Measurements from ENCODE around the gene BMP4.

BMP4 gene

DNA sequence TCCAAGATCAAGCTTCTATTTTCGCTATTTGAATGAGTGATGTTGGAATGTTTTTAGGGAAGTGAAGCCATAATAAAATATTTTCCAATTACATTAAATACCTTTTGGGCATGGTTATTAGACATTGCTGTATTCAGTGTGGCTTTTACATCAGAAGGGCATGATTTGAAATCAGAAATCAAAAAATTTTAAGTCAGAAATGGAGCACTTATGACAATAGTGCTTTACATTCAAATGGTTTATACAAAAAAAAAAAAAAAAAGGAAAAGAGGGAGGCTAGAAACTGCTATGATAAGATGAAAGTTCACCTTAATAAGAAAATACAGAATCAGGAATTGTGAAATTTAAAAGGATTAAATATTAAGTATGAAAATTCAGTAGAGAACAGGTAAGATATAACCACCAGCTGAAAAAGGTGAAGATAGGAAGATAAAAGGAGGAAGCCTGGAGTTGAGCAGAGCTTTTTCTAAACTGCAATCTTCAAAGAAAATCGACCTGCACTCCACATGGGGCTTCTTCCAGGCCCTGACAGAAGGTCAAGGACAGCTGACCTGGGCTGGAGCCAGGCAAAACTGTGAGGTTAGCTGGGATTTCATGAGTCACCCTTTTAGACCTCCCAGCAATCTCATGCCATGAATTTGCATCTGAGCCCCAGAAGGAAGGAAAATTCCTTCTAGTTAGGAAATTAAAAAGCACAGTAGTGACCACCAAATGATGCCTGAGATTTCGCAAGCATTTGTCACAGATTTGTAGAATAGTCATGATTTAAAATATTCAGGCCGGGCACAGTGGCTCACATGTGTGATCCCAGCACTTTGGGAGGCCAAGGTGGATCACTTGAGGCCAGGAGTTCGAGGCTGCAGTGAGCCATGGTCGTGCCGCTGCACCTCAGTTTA is 23.4 kb upstream of the BMP4 start:
- no peak for ATAC-seq (replicated peaks)
- no peak overlapping the region for H3K4me3 Mint-ChIP-seq
- H3K9me3 Mint-ChIP-seq, result peaks cover 5 to 7% of the 10 kb centered on the region in 2 donors
- no peak for DNase-seq
- no peaks in the 10 kb centered on the region for H3K36me3 Mint-ChIP-seq (ENCODE audit: insufficient read depth)
- no peaks in the 10 kb centered on the region for H3K4me1 Mint-ChIP-seq (ENCODE audit: low read depth in 2 of 2)
- H3K27me3 Mint-ChIP-seq, result no peaks in the 10 kb centered on the region
- H3K27ac Mint-ChIP-seq, result no peak overlapping the region

DNA sequence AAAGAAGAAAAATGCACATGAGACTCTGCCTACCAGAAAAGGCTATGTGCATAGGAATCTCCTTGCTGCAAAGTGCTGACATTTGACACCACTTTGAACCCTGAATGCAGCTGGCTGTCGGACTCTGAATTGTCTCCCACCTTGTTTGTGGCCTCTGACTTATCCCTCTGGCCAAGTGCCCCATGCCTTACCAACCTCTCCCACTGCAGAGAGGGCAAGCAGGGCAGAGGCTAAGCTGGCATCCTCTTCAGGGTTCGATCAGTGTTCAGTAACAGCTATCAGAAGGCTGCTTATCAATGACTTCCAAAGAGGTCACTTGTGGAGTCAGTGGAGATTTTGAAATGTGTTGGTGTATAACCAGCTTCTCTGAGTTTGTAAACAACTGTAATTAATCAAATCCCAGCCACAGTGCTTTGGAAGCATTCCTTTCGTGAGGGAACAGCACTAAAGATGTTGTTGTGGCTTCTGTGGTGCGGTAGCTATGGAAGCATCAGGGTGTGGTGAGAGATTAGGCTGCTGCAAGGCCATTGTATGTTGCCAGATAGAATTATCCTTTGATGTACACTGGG is 22.6 kb upstream of the BMP4 start:
- no peak for ATAC-seq (replicated peaks)

DNA sequence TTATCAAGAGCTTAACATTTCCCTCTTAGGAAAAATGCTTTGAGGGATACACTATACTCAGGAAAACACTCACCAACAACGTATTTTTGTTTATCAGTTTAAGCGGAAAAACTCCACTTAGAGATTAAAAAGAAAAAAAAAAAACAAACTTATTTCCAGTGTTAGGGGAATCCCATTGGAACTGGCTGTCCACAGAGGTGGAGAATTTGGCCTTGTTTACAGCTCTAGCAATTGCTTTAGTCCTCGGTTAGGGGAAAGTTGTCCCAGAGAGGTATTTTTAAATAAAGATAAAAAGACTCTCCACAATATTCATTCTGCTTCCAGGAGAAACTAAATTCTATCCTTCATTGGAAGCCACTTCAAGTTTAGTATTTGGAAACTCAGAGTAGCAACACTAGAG is 21.6 kb upstream of the BMP4 start:
- no peak for ATAC-seq (replicated peaks)
- H3K9me3 Mint-ChIP-seq, result no peaks in the 10 kb centered on the region
- no peaks in the 10 kb centered on the region for H3K27me3 Mint-ChIP-seq
- H3K27ac Mint-ChIP-seq, result no peak overlapping the region
- H3K4me1 Mint-ChIP-seq (ENCODE audit: low read depth in 2 of 2), result no peaks in the 10 kb centered on the region
- no peaks in the 10 kb centered on the region for H3K36me3 Mint-ChIP-seq (ENCODE audit: insufficient read depth)
- H3K4me3 Mint-ChIP-seq, result no peak overlapping the region
- no peak for DNase-seq

More for the DNA sequence above, 22.6 kb upstream of the BMP4 start:
- no peak overlapping the region for H3K4me3 Mint-ChIP-seq
- peaks cover 0 to 3% of the 10 kb centered on the region in 2 donors for H3K9me3 Mint-ChIP-seq
- no peaks in the 10 kb centered on the region for H3K36me3 Mint-ChIP-seq (ENCODE audit: insufficient read depth)
- H3K27me3 Mint-ChIP-seq, result no peaks in the 10 kb centered on the region
- no peaks in the 10 kb centered on the region for H3K4me1 Mint-ChIP-seq (ENCODE audit: low read depth in 2 of 2)
- DNase-seq, result no peak
- no peak overlapping the region for H3K27ac Mint-ChIP-seq

DNA sequence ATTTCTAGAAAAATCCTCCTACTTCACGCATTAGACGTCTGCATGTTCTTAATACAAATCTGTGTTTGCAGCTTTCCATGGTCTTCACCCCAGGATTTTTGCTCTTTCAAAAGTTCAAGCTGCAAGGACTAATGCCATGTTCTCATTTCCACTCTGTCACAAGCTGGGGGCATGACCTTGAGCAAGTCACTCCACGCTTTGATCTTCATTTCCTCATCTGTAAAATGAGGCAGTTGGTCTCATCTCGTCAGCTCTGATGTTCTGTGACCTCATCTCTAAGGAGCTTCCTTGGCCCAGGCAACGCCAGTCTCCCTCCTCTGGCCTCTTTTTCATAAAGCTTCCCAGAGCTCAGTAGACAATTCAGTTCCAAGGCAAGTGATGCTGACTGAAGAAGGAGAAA is 18.8 kb upstream of the BMP4 start:
- Mint-ChIP-seq H3K27me3 (peaks cover 0 to 10% of the 10 kb centered on the region in 2 donors), H3K27ac (no peak overlapping the region), H3K4me3 (no peak overlapping the region), H3K9me3 (no peaks in the 10 kb centered on the region), H3K4me1 (ENCODE audit: low read depth in 2 of 2) (no peaks in the 10 kb centered on the region), H3K36me3 (ENCODE audit: insufficient read depth) (no peaks in the 10 kb centered on the region)
- no peak for DNase-seq
- ATAC-seq (replicated peaks), result no peak

DNA sequence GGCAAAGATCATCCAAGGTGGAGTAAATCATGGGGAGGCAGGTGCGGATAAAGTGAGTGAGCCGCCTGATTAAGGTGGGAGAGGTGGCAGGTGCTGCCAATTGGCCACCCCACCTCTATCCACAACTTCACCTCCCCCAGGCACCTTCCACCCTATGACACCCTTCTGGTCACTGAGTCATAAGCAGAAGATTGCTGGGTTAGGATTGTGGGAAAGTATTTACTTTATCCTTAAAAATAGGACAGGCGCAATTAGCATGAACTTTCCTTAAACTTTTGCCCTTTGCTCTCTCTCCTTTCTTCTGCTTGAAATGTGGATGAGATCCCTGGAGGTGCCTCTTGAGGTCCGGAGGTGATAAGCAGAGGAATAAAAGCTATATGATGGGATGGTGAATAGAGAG is 14.9 kb upstream of the BMP4 start:
- Mint-ChIP-seq H3K4me3 (no peak overlapping the region), H3K27ac (no peak overlapping the region), H3K4me1 (ENCODE audit: low read depth in 2 of 2) (no peaks in the 10 kb centered on the region), H3K27me3 (peaks cover 0 to 19% of the 10 kb centered on the region in 2 donors), H3K36me3 (ENCODE audit: insufficient read depth) (no peaks in the 10 kb centered on the region), H3K9me3 (no peaks in the 10 kb centered on the region)
- no peak for DNase-seq
- no peak for ATAC-seq (replicated peaks)

DNA sequence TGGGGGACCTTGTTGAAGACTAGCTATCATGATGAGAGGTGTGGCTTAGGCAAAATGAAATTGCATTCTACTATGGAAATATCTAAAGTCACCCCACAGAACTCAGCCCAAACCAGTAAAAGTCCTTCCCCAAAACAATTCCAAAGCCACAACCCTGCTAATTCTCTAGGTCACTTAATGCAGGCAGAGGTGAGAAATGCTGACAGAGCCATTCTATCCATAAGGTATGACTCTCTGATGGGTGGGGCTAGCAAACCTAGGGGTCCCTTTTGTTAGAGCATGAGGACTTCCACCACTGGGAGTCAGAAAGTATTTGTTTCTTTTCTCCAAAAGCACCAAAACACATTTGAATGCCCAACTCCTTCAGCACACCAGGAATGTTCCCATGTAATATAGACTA is 12.7 kb upstream of the BMP4 start:
- ATAC-seq (replicated peaks), result no peak

DNA sequence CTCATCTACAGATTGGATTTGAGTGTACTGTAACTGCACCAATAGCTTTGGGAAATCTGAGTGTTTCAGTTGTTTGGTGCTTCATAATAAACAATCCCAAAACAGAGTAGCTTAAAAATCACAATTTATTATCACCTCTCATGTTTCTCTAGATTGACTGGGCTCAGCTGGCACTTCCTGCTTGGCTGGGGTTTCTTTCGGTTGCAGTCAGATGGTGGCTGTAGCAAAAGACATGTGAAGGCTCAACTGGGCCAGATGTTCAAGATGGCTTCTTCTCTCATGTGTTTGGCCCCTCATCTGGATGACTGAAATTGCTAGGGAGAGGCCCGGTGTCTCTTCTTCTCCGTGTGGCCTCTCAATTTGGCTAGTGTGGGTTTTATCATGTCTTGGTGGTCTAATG is 12.1 kb upstream of the BMP4 start:
- peaks cover 0 to 1% of the 10 kb centered on the region in 2 donors for H3K4me1 Mint-ChIP-seq (ENCODE audit: low read depth in 2 of 2)
- H3K4me3 Mint-ChIP-seq, result no peak overlapping the region
- H3K27me3 Mint-ChIP-seq, result peaks cover 10 to 41% of the 10 kb centered on the region in 2 donors
- H3K9me3 Mint-ChIP-seq, result no peaks in the 10 kb centered on the region
- H3K36me3 Mint-ChIP-seq (ENCODE audit: insufficient read depth), result no peaks in the 10 kb centered on the region
- no peak overlapping the region for H3K27ac Mint-ChIP-seq
- ATAC-seq (replicated peaks), result no peak
- no peak for DNase-seq

More for the DNA sequence above, 12.7 kb upstream of the BMP4 start:
- H3K9me3 Mint-ChIP-seq, result no peaks in the 10 kb centered on the region
- no peaks in the 10 kb centered on the region for H3K36me3 Mint-ChIP-seq (ENCODE audit: insufficient read depth)
- H3K27ac Mint-ChIP-seq, result no peak overlapping the region
- H3K4me3 Mint-ChIP-seq, result no peak overlapping the region
- DNase-seq, result no peak
- H3K27me3 Mint-ChIP-seq, result peaks cover 6 to 35% of the 10 kb centered on the region in 2 donors
- H3K4me1 Mint-ChIP-seq (ENCODE audit: low read depth in 2 of 2), result no peaks in the 10 kb centered on the region

DNA sequence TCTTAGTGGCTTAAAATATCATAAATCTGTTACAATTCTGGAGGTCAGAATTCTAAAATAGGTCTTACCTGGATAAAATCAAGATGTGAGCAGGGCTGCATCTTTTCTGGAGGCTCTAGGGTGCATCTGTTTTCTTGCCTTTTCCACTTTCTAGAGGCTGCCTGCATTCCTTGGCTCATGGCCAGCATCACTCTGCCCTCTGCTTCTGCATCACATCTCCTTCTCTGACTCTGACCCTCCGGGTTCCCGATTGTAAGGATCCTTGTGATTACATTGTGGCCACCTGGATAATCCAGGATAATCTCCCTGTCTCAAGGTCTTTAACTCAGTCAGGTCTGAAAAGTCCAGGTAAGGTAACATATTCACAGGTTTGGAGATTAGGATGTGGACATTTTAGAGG is 11.0 kb upstream of the BMP4 start:
- H3K27me3 Mint-ChIP-seq, result peaks cover 22 to 52% of the 10 kb centered on the region in 2 donors
- no peak overlapping the region for H3K27ac Mint-ChIP-seq
- H3K36me3 Mint-ChIP-seq (ENCODE audit: insufficient read depth), result no peaks in the 10 kb centered on the region
- no peaks in the 10 kb centered on the region for H3K9me3 Mint-ChIP-seq
- H3K4me1 Mint-ChIP-seq (ENCODE audit: low read depth in 2 of 2), result peaks cover 0 to 6% of the 10 kb centered on the region in 2 donors
- no peak for ATAC-seq (replicated peaks)
- no peak overlapping the region for H3K4me3 Mint-ChIP-seq
- DNase-seq, result no peak

DNA sequence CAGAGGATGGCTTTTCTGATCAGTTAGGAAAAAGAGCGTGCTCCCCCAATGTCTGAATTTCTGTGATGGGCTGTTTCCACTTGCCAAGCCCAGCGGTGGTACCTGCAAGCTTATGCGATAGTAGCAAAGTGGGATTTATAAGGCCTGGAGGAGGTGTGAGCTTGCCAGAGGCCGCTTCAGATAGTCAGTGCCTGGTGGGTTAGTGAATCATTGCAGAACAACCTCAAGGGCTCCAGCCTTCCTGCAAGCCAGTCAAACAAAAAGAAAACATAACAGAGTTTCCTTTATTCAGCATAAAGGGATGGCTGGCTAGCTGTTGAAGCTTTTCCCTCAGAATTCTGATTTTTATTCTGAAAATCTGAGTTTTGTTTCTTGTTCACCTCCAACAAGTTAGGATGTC is 7.6 kb upstream of the BMP4 start:
- DNase-seq (no peak), ATAC-seq (replicated peaks) (no peak)
- H3K27ac Mint-ChIP-seq, result no peak overlapping the region
- H3K9me3 Mint-ChIP-seq, result no peaks in the 10 kb centered on the region
- peaks cover 32 to 64% of the 10 kb centered on the region in 2 donors for H3K27me3 Mint-ChIP-seq
- peaks cover 0 to 6% of the 10 kb centered on the region in 2 donors for H3K4me1 Mint-ChIP-seq (ENCODE audit: low read depth in 2 of 2)
- no peak overlapping the region for H3K4me3 Mint-ChIP-seq
- no peaks in the 10 kb centered on the region for H3K36me3 Mint-ChIP-seq (ENCODE audit: insufficient read depth)

DNA sequence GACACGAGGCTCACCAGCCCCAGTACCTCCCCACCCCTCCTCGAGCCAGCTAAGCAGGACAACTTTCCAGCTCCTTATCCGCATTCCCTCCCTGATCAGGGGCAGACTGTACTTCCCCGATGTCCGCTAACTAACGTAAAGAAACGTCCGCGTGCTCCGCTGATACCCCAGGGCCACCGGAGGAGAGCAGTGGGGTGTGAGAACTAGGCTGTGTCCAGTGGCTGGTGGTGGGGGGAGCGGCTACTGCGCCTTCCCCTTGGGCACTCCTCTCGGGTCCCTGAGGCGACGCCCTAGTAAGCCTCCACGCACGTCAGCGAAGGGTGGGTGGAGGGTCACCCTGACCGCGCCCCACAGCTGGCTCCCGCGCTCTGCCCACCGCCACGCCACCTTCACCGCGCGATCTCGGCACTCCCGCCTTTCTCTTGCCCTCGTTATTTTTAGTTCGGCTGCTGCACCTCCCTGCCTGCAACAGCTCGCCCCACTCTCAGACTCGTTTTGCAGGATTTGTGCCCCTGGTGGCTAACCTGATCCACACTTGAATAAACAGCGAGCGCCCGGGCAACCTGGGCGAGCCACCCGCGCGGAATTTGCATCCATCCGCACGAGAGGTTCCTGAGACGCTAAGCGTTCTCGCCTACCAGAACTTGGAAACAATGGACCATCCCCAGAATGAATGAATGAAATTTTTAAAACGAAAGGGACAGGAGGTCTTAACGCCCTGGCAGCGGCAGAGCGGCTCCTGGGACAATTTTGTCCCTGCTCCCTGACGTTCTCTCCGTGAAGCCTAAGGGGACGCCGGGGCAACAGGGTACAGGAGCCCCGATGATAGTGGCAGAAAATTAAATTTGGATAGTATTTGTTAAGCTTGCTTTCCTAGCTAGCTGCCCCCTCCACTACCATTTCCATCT is 6.9 kb upstream of the BMP4 start:
- Mint-ChIP-seq H3K27ac (no peak overlapping the region), H3K36me3 (ENCODE audit: insufficient read depth) (no peaks in the 10 kb centered on the region), H3K27me3 (peaks cover 36 to 70% of the 10 kb centered on the region in 2 donors), H3K4me3 (no peak overlapping the region), H3K9me3 (no peaks in the 10 kb centered on the region), H3K4me1 (ENCODE audit: low read depth in 2 of 2) (peaks cover 0 to 6% of the 10 kb centered on the region in 2 donors)
- DNase-seq, result no peak
- no peak for ATAC-seq (replicated peaks)

DNA sequence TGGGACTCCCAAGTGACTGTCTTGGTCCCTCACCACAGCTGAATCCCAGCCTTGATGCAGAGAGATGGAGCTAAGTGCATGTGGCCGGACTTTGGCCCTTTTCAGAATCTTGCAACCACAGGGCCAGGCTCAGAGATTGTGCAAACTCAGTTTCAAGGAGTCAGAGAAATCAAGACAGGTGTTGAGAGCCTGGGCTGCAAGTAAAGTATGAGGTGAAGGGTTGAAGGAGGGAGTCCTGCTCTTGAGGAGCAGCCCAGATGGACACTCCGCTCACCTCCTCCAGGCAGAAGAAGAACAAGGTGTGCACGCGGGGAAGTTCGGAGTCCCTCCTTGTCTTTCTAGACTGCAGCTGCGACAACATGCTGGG is 6.3 kb upstream of the BMP4 start:
- H3K9me3 Mint-ChIP-seq, result no peaks in the 10 kb centered on the region
- H3K4me1 Mint-ChIP-seq (ENCODE audit: low read depth in 2 of 2), result peaks cover 0 to 6% of the 10 kb centered on the region in 2 donors
- peaks cover 36 to 70% of the 10 kb centered on the region in 2 donors for H3K27me3 Mint-ChIP-seq
- no peak overlapping the region for H3K4me3 Mint-ChIP-seq
- H3K27ac Mint-ChIP-seq, result no peak overlapping the region
- no peak for DNase-seq
- H3K36me3 Mint-ChIP-seq (ENCODE audit: insufficient read depth), result no peaks in the 10 kb centered on the region
- ATAC-seq (replicated peaks), result no peak

DNA sequence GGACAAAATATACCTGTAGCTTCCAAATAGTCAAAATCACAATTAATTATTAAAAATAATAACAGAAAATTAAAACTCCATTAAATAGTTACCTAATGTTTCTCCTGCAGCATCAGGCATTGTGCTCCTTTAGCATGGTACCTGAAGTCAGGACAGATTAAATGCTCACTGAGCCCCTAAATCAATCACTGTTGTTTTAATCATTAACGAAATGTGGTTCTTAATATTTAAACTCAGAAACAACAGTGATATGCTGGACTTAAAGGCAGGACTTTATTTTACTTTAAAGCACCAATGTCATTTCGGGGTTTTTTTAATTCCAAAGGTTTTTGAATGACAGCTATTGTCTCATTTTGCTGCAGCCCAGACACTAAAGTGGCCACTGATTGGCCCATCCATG is 2.0 kb upstream of the BMP4 start:
- H3K4me3 Mint-ChIP-seq, result no peak overlapping the region
- no peaks in the 10 kb centered on the region for H3K36me3 Mint-ChIP-seq (ENCODE audit: insufficient read depth)
- H3K9me3 Mint-ChIP-seq, result no peaks in the 10 kb centered on the region
- no peak for ATAC-seq (replicated peaks)
- H3K4me1 Mint-ChIP-seq (ENCODE audit: low read depth in 2 of 2), result peaks cover 0 to 12% of the 10 kb centered on the region in 2 donors
- H3K27ac Mint-ChIP-seq, result no peak overlapping the region
- DNase-seq, result no peak
- H3K27me3 Mint-ChIP-seq, result peaks cover 60 to 81% of the 10 kb centered on the region in 2 donors

DNA sequence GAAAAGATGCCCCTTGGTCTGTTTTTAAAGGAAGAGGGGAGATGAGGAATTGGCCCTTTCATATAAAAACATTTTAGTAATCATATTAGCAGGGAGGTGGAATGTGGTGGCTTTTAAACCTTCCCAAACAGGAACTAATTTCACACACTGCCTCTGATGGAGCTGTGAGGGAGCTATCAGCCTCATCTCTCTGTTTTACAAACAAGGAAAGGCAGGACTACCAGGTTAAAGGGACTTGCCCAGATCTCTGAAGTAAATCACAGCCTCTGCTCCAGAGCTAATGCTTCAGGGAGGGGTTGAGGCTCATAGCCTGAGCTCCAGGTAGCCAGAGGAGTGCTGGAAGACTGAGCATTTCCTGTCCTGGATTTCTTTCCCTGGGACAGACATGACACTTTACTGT is 1.1 kb upstream of the BMP4 start:
- H3K4me1 Mint-ChIP-seq (ENCODE audit: low read depth in 2 of 2), result peaks cover 0 to 11% of the 10 kb centered on the region in 2 donors
- peak overlapping the region in 1 of 2 donors; percentile 49 for H3K4me3 Mint-ChIP-seq
- no peaks in the 10 kb centered on the region for H3K9me3 Mint-ChIP-seq
- DNase-seq, result no peak
- peaks cover 56 to 81% of the 10 kb centered on the region in 2 donors for H3K27me3 Mint-ChIP-seq
- H3K27ac Mint-ChIP-seq, result no peak overlapping the region
- no peaks in the 10 kb centered on the region for H3K36me3 Mint-ChIP-seq (ENCODE audit: insufficient read depth)
- ATAC-seq (replicated peaks), result no peak

All from effector memory CD8-positive, alpha-beta T cell (primary cell).